GM12864 (cell line): Measurements from ENCODE around the gene RNH1.

Experiments
- DNase-seq: peaks from one replicate; pipeline ENCODE4 v3.0.0-alpha.2; 2011; ENCODE audit warnings: low read depth
- H3K4me3 ChIP-seq: 2 replicates; pipeline ENCODE4 v1.5.1; 2011; ENCODE audit warnings: mild to moderate bottlenecking, low read depth, low read length, control low read depth
- TF ChIP-seq, protein P1 (sequence below): IDR thresholded peaks from 2 replicates; pipeline ENCODE4 v1.5.1; 2011; ENCODE audit warnings: low read depth, mild to moderate bottlenecking, moderate library complexity, low read length, control low read depth, inconsistent platforms; ENCODE audit errors: missing control alignments

The RNH1 gene

DNA sequence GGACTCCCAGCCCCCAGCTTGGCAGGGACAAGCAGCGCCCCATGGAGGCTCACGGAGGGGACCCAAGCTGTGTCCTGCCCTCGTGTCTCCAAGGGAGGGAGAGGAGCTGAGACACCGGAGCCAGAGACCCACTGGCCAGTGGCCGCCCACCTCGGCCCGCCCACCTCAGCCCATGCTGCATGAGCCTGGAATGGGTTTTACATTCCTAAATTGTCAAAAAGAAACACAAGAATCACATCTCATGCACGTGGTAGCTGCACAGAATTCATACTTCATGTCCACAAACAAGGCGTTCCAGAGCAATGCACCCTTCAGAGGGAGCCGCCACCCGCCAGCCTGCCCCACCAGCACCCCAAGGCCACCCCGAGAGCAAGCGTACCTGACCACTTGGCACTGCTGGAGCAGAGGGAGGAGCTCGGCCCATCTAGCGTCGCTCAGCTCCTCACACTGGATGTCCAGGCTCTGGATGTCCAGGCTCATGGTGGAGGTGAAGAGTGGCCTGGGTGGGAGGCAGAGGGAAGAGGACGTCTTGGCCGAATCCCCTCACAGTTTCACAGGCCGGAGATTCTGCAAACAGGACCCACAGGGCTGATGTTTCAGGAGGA lies 5.3 kb downstream of the RNH1 start:
- no peak overlapping the region for H3K4me3 ChIP-seq
- TF ChIP-seq, protein P1, sequence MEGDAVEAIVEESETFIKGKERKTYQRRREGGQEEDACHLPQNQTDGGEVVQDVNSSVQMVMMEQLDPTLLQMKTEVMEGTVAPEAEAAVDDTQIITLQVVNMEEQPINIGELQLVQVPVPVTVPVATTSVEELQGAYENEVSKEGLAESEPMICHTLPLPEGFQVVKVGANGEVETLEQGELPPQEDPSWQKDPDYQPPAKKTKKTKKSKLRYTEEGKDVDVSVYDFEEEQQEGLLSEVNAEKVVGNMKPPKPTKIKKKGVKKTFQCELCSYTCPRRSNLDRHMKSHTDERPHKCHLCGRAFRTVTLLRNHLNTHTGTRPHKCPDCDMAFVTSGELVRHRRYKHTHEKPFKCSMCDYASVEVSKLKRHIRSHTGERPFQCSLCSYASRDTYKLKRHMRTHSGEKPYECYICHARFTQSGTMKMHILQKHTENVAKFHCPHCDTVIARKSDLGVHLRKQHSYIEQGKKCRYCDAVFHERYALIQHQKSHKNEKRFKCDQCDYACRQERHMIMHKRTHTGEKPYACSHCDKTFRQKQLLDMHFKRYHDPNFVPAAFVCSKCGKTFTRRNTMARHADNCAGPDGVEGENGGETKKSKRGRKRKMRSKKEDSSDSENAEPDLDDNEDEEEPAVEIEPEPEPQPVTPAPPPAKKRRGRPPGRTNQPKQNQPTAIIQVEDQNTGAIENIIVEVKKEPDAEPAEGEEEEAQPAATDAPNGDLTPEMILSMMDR: no peak
- no peak for DNase-seq

DNA sequence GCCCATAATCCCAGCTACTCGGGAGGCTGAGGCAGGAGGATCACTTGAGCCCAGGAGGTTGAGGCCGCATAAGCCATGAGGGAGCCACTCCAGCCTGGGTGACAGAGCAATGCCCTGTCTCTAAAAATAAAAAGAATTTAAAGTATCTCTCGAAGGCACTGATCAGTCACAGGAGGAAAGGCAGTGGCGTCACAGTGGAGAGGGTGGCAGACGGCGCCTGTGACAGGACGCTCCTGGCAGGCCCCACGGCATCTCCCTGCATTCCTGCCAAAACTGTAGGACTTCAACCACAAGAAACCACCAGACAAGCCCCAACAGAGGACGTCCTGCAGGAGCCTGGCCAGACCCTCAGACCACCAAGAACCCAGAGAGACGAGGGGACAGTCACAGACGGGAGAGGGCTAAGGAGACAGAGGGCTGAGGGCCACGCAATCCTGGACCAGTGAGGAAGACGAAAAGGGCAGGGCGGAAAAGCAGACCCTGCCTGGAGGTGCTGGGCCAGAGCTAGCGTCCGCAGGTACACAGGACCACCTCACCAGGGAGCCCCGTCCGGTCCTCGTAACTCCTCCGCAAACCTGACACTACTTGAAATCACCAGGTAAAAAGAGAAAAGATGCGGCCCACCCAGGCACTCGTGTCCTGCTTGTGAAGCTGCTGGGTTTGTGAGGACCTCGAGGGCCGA lies 5.9 kb downstream of the RNH1 start:
- TF ChIP-seq, protein P1: no peak
- no peak for DNase-seq
- H3K4me3 ChIP-seq: no peak overlapping the region

DNA sequence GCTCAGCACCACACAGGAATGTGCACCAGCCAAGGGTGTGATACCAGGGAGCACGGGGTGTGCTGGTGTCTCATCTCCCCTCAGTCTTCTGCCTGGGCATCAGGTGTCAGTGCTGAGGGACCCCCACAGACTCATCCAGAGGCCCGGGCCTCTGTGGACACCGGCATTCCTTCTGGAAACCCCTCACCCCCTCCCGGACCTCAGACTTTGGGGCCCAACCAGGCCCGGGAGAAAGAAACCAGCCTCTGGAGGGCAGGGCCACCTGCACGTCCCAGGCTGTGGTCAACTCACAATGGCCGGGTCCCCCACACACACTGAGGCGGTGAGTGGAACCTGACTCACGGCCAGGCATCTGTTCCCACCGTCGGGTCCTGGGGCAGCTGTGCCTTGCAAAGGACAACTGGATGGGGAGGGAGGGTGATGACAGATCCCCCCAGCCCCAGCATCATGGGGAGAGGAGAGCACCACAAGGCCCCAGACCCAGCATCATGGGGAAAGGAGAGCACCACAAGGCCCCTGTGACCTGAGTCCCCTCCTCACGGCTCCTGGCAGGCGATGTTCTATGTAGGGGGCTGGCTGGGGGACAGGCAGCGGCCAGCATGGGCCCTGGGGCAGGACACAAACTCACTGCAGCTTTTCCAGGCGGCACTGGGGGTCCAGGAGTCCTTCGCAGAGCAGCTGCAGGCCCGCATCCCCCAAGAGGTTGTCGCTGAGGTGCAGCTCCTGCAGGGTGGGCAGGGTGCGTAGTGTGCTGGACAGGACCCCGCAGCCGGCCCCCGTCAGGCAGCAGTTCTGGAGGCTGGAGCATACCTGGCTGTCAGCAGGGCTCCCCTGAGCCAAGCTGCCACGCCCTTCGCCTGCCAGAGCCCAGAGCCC lies 7.6 kb downstream of the RNH1 start:
- DNase-seq: no peak
- TF ChIP-seq, protein P1: no peak
- no peak overlapping the region for H3K4me3 ChIP-seq

DNA sequence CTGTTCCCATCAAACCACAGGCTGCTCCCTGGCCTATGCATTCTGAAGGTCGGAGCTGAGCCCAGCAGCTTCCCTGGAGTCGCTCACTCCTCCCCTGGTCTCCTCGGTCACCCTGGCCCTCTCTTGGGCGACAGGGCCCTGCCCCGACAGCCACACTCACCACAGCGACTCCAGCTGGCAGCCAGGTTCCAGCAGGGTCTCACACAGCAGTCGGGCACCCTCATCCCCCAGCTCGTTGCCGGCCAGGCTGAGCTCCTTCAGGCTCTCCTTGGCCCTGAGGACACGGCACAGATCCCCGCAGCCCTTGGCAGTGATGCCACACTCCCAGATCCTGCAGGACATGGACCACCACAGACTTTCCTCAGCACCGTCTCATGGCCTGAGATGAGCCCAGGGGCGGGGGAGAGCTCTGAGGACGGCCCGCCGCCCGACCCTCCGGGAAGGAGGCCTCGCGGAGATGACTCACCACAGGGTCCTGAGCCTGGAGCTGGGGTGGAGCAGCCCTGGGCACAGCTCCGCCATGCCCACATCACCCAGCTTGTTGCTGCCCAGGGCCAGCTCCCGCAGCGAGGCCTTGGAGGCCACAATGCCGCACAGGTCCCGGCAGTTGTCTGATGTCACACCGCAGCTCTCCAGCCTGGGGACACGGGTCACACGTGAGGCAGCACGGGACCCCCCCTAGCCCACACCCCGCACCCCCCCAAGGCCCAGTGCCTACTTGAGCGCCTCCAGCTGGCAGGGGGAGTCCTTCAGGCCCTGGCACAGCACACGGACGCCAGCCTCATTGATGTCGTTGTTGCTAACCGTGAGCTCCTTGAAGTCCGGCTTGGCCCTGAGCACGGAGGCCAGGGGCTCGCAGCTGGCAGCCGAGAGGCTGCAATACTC lies 8.5 kb downstream of the RNH1 start:
- DNase-seq: no peak
- no peak overlapping the region for H3K4me3 ChIP-seq
- TF ChIP-seq, protein P1: no peak

DNA sequence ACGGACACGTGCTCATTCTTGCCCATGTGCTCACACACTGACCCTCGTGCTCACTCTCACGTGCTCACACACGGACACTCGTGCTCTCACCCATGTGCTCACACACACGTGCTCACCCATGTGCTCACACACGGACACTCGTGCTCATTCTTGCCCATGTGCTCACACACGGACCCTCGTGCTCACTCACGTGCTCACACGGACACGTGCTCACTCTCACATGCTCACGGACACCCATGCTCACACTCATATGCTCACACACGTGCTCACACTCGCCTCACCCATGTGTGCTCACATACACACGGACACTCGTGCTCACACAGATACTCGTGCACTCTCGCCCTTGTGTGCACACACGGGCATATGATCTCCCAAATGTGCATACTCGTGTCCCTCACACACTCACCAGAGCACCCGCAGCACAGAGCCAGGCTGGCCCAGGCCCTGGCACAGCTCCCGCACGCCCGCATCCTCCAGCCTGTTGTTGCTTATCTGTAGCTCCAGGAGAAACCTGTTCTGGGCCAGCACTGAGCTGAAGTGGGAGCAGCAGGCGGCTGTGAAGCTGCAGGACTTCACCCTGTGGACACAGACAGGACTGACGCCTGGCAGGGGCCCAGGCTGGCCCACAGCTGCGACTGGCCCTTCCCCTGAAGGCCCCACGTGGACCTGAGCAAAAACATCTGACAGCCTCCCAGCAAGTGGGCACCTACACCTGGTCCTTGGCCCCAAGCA lies 9.3 kb downstream of the RNH1 start:
- TF ChIP-seq, protein P1: no peak
- no peak for DNase-seq
- no peak overlapping the region for H3K4me3 ChIP-seq

DNA sequence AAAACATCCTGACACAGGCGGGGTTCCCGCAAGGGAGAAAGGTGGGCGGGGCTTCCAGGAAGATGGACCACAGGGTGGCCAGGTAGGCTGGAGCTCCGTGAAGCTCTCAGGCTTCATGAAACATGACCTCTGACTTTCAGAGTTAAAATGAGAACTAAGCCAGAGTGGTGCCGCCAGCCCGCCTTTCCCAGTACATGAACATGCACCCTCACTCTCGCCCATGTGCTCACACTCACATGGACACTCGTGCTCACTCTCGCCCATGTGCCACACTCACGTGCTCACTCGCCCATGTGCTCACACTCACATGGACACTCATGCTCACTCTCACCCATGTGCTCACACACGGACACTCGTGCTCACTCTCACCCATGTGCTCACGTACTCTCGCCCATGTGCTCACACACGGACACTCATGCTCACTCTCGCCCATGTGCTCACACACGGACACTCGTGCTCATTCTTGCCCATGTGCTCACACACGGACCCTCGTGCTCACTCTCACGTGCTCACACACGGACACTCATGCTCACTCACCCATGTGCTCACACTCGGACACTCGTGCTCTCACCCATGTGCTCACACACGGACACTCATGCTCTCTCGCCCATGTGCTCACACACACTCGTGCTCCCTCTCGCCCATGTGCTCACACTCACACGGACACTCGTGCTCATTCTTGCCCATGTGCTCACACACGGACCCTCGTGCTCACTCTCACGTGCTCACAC lies 10.0 kb downstream of the RNH1 start:
- TF ChIP-seq, protein P1: no peak
- DNase-seq: no peak
- H3K4me3 ChIP-seq: no peak overlapping the region
